GM18873 (cell line): ENCODE data around the gene NAMPT.

ENCODE experiments used
- ATAC-seq: cut with Tn5 transposase; IDR thresholded peaks from one replicate; pipeline ENCODE4 v1.9.1; 2021; ENCODE audit warnings: mild to moderate bottlenecking, moderate library complexity, moderate number of reproducible peaks; ENCODE audit not compliant: unreplicated experiment, low FRiP score

Gene NAMPT

DNA sequence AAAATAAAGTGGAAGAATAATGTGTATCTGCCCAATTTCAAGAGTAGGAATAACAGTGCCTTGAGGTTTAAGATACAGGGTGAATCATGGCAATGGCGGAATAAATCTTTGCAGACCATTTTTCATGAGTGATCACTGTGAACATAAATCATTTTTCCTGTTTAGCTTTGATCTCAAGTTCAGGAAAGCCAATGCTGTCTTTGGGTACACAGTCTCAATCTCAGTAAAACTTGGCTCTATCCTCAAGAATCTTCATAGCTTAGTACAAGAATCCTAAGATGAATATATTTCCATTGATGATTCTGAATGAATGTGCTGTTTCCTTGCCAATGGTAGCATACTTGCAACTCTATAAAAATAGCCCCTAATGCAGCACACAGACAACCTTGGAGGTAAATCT lies 6.8 kb downstream of the NAMPT start:
- no peak for ATAC-seq

DNA sequence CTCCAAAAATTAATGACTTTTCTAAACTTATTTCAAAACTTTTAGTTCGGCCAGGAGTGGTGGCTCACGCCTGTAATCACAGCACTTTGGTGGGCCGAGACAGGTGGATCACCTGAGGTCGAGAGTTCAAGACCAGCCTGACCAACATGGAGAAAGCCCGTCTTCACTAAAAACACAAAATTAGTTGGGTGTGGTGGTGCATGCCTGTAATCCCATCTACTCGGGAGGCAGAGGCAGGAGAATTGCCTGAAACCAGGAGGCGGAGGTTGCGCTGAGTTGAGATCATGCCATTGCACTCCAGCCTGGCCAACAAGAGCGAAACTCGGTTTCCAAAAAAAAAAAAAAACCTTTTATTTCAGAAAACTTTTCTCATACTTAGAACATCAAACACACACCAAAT lies 8.3 kb downstream of the NAMPT start:
- ATAC-seq, result no peak

DNA sequence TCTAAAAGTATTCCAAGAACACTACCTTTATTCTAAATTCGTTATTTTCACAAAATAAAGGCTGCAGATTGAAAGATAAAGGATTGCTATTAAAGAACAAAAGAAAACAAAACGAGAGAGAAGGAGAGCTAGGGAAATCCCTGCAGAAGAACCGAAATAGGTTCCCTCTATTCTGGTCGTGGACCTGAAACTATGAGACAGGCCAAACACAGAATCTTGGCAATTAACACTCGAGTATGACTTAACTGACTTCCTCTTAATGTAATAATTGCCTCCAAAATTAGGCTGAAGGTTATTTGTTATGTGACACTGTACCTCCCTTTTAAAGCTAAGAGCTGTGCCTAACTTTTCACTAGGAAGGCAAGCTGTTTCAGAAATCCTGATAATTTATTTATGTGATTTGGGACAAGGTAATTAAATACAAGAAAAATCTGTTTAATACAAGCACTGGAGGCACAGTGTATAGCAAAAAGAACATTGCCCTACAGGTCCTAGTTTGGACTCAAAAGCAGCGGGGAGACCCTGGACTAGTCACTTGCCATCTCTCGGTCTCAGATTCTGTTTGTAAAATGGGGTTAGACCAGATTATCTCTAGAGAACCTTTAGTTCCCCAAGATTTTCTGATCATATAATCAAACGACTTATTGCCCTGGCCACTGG lies 11.6 kb downstream of the NAMPT start:
- no peak for ATAC-seq

DNA sequence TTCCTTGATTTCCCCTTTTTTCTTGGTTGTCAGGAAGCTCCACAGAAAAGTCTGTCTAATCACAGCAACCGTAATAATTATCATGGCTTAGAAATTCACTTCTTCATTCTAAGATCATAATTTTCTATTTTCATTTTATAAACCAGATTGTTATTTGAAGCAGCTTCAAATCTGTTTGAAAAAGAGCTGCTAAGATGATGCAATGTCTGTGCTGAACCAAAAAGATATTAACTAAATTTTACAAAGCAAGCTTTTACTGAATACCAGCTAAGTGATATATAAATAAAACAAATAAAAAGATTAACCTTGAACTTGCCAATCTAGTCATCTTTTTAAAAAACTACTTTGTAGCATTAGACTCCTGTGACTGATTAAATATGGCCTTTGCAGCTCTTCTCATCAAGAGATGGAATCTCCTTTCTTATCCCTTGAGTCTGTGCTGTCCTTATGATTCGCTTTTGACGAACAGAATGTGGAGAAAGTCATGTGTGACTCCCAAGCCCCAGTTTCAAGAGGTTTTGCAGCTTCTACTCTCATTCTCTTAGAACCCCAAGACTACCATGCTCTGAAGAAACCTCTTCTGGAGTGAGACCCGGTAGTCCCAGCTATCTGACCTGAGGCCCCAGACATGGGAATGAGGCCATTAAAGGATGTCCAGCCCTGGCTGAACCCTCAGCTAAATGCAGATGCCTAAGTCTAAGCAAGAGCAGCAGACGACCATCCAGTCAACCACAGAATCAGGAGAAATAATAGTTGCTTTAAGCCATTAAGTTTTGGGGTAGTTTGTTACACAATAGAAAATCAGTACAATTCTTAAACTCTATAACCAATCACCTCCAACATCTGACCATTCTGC lies 14.4 kb downstream of the NAMPT start:
- no peak for ATAC-seq

DNA sequence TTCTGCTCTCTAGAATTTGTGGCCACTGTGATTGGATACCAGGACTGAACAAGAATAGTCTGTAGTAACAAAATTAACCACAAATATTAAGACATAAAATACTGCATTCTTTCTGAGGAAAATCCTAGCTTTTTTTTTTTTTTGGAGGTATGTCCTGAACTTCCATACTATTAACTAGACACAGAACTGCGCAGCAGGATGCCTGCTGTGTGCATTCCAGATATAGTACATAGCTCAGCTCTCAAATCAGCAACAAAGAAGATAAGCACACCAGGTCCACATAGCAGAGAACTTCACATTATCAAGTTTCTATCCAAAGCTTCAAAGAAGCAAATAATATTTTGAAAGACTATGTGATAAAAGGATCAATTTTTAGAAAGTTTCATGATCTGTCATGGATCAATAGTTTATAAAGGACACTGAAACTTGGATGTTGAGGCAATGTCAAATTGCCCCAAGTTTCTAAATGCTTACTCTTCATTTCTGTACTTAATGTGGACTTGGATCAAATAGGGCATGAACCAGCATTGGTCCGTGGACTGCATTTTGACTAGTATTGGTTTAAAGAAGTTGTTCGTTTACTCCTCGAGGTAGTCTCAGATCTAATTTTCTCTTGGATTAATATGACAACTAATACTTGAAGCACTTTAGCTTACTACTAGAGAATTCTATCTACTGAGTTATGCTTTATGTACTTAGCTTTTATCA lies 15.4 kb downstream of the NAMPT start:
- no peak for ATAC-seq

DNA sequence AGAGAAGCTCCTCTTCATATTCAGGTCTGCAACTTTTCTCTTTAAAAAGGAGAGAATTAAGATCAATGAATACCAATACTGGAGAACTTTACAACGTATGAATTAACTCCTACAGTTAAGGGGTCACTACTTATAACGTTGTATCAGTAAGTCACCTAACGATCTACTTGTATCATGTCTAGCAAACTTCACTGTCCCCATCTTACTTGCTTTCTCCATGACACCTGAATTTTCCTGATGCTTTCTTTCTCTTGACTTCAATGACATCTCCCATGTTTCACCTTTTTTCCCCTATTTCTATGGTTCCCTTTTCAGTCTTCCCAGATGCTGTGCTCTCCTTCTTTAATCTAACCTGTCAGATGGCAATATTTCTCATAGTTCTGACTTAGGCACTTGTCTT lies 19.6 kb downstream of the NAMPT start:
- ATAC-seq, result no peak

DNA sequence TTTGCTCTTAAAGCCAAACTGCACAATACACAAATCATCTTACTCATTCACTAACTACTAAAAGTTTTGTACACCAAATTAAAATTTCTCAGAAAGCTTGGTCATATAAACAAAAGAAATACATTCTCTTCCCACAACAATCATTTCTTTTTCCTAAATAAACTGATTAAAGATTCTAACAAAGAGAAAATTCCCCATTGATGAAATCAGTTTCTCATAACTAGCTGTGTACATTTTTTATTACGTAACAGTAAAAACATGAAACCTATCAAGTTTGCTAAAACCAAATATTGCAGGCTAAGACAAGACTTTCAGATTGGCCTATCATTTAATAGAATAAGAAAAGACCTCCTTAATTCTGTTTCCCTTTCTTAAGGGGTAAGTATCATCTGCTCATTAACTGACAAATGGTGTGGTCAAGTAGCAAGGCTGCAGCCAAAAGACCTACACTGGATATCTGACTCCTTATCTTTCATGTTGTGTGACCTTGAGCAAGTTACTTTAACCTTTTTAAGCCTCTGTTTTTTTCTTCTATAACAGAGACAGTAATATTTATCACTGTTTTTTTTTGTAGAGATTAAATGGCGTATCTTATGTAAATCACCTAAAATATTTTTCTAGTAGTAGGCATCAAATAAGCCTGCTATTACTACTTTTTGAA lies 22.4 kb downstream of the NAMPT start:
- ATAC-seq, result no peak

DNA sequence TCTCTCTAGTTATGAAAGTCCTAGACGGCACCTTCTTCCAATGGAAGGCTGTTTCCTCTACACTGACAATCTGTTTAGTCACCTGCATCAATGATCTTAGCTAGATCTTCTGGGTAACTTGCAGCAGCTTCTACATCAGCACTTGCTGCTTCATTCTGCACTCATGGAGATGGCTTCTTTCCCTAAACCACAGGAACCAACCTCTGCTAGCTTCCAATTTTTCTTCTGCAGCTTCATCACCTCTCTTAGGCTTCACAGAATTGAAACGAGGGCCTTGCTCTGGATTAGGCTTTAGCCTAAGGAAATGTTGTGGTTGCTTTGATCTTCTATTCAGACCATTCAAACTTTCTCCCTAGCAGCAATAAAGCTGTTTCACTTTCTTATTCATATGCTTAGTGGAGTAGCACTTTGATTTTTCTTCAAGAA lies 24.6 kb downstream of the NAMPT start:
- ATAC-seq, result no peak

DNA sequence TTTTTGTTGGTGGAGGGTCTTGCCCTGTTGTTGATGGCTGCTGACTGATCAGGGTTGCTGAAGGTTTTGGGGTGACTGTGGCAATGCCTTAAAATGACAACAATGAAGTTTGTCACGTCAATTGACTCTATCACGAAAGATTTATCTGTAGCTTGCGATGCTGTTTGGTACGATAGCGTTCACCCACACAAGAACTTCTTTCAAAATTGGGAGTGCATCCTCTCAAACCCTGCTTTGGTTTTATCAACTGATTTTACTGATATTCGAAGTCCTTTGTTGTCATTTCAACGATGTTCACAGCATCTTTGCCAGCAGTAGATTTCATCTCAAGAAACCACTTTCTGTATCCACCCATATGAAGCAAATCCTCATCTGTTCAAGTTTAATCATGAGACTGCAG lies 26.0 kb downstream of the NAMPT start:
- no peak for ATAC-seq

DNA sequence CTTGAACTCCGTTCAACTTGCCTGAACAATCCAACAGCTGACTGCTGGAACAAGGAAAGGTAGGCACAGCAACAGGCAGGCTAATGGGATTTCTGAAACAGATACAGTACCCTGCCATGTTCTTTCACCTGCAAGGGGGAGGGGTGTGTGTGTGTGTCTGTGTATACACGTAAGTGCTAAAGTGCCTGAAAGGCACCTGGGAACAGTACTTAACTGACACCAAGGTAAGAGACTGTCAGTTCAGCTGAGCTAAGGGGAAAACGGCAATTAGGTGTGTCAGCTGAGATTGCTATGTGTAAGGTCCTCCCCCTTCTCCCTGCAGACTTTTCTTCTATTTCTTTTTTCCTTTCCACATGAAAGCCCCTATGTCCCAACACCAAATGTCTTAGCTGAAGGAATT lies 27.0 kb downstream of the NAMPT start:
- ATAC-seq, result no peak

DNA sequence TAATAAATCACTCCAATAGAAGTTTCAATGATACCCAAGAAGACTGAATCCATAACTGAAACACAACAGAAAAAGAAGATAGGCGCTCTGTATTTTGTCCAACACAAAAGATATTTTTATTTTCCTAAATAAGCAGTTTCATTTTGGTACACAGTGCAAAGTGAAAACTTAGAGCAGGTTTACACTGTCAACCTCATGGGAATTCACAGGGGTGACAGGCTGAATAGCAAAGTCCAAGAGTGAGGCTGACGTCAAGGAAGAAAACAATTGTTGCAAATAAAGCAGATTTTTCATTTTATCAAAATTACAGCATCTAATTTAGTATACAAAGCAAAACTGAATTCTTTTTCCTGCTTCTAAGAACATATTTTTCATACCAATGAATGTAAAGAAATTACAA lies 28.6 kb downstream of the NAMPT start:
- no peak for ATAC-seq

DNA sequence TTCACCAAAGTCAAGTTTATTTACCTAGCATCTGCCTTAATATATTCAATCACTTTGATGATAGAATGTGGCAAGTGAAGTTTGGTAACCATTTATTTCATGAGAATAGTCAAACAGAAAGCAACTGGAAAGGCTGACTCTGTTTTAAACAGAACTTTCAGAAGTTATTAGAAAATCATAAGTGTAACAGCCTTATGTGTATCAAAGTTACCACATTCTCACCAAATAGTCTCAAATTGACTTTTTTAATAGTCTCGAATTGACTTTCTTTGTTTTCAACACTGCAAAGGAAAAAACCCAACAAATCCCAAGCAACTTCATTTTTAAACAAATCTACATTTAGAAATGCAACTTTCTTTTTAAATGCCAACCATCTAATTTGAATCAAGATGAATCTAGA lies 29.5 kb downstream of the NAMPT start:
- no peak for ATAC-seq

DNA sequence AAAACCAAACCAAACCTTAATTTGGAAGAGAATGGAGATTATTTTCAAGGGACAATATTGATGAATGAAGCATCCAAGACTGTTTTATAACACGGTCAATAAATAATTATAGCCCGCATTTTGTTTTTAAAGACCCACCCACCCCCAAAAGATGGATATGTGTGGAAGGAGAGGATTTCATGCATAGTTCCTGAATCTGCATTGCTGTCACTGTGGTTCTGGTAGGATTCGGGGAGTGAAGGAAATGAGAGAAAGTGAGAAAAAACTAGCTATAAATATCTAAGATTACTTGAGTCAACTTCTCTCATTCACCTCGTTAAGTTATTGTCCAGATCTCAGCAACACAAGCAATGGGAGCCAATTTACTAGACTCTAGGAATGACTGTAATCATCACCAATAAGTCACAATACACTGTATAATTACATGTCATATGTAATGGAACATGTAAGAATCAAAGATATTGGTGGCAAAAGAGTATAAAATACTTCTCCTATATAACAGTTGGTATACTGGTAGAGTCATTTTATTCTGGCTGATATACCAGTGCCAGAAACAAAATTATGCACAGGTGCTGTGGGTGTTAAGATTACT lies 30.2 kb downstream of the NAMPT start:
- ATAC-seq, result no peak

DNA sequence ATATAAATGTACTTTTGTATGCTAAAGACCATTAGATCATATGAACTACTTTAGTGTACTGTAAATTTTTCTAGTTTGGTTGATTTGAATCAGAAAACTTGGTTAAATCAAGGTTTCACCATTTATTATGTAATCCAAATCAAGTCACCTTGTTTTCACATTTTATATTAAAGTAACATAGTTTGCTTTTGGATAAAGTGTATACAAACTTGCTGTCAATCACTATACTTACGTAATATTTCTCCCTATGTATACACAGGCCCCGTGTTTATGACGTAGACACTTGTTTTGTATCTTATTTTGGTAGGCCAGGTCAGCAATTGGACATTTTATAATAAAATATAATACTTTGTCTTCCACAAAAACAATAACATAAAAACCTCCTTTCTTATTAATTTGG lies 32.2 kb downstream of the NAMPT start:
- ATAC-seq, result no peak

DNA sequence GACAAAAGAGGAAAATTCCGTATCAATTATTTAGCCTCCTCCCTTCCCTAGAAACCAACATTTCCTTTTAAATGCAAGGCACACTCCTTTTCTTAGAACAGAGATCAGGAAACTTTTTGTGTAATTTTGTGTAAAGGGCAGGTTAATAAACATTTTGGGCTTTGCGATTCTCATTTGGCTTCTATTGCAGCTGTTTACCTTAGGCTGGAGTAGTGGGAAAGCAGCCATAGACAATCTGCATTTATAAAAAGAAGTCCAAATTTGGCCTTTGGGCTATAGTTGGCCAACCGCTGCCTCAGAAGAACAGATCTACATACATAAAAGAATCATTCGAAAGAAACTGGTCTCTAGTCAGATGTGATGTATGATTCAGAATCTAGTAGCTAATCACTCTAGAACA lies 35.3 kb downstream of the NAMPT start:
- ATAC-seq, result no peak

DNA sequence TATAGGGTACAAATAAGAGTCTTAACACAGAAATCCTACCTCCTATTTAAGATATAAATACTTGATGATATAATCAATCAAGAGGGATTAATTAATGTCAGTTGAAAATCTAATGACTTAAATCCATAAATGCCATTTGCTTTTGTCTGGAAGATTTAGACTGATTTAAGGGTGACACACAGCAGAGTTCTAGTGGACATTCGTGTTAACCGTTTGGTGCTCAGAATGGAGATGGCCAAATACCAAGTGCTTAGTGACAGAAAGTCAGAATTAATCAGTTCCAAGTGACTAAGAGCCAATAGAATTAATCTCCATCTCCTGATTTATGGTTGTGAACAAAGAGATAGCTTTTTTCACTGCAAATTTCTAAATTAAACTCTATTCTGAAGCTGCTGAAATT lies 36.2 kb downstream of the NAMPT start:
- no peak for ATAC-seq

DNA sequence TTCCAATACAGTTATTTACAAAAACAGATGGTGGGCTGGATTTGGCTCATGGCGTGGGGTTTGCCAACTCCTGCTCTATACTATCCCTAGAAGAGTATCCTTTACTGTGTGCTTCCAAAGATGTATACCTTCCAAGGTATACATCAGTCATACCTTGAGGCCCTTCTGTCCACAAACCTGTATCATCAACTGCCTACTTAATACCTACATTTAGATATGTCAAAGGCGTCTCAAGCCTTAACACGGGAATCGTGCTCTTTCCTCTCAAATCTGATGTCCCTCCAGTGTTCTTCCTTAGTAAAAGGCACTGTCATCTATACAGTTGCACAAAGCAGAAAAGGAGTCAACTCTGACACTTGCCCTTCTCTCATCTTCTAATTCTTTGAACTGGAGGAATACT lies 36.9 kb downstream of the NAMPT start:
- ATAC-seq, result no peak

DNA sequence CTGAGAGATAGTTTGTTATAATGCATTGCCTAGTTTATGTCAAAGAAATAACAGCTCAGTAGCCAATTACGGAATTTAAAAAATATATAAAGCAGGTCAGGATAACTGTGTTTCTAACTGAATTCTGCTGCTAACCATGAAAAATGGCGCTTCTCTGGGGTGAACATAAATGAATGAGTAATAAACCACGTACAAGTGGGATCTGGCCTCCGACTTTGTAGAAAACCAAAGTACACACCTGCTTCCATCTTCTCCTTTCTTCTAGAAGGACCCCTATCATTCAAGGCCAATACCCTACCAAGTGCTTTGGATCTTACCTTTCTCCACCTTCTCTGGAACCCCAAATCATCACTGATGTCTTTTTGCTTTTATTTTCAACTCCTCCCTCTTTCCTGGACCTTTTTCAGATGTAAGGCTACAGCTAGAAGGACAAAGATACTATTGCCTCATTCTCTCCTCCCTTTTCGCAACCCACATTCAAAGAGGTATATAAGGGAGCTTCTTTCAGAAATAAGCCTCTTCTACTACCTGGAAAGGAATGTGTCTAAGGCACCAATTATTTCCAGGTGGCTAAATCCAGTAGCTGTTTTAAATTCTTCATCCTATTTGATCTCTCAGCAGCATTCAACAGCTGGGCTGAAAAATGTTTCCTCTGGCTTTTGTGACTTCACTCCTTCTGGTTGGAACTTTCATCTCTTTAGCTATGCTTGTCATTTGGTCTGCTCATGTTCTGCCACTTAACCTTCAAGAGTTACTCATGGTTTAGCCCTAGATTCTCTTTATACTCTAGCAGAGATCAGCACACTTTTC lies 37.7 kb downstream of the NAMPT start:
- ATAC-seq, result no peak

DNA sequence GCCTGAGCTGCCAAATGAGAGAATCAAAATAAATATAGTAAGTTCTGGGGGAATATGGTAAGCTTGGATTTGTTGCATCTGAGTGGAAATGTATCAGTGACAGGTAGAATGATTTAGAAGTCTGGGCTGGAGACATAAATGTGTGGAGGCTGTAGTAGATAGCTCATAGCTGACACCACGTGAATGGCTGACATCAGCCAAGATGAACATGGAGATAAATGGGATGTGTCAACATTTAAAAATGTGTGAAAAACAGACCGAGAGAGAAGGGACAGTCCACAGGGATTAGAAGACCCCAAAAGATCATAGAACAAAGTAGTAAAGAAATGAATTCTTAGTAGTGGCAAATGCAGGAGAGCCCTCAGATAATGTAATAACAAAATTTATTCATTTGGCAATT lies 40.9 kb downstream of the NAMPT start:
- ATAC-seq, result no peak

DNA sequence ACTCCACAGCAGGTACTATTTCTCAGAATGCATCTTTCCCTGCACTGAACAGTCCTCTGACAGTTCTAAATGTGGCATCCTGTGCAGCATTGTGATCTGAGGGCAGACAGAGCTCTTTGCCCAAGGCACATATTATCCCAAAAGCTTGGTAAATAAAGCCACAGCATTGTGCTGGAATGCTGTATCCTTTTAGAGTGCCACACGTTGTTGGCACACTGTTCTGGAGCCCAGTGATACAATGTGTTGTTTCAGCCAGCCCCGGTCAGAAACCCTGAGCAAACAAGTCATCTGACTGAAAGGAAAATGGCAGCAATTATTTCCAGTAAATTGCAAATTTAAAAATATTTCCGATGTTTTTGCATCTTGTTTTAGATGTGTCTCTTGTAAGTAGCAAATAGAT lies 45.4 kb downstream of the NAMPT start:
- no peak for ATAC-seq
